Measurements from ENCODE around the gene CLCN1.
"Not testable (repeated sequence)": the region's sequence is repeated elsewhere in the genome, so short reads cannot be mapped to it uniquely, and the experiment has no call there.

The CLCN1 gene

DNA sequence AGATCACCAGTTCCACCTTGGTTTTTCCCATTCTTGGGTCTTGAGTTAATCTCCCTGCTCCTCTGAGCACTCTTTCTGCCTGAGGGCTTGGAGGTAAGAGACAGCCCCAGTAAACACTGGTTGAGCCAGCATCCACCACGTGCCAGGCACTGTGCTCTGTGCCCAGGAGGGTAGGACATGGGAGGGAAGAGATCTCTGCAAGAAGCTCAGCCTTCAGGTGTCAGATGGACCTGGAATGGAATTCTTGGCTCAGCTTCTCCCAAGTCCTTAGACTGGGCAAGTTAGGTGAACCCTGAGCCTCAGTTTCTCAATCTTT is 67.7 kb downstream of the CLCN1 start:
- DNase-seq (ENCODE audit: low read depth in 2 of 3, low spot score in 2 of 3), result no peak

DNA sequence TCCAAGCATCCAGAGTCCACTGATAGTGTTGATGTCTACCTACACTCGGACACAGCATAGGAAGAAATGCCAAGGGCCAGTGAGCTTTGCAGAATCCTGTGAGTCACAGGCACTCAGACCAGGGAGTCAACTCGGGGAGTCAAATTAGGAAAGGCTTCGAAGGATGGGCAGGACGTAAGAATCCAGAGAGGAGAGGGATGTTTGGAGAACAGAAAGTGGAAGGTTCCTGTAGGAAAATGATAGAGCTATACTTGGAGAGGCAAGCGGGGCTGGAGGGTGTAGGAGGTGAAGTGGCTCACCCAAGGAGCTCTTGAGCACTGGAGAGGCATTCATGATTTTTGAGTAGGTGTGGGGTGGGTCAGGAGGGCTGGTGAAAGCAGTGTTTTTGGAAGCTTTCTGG is 68.2 kb downstream of the CLCN1 start:
- no peak for DNase-seq (ENCODE audit: low read depth in 2 of 3, low spot score in 2 of 3)

- no peak for DNase-seq (ENCODE audit: low read depth in 2 of 3, low spot score in 2 of 3)
These were observed 69.0 kb downstream of the CLCN1 start for GRCh38 chr7:143384661-143385631.

GRCh38 chr7:143385891-143386781 is 70.2 kb downstream of the CLCN1 start:
- DNase-seq (ENCODE audit: low read depth in 2 of 3, low spot score in 2 of 3), result no peak

DNA sequence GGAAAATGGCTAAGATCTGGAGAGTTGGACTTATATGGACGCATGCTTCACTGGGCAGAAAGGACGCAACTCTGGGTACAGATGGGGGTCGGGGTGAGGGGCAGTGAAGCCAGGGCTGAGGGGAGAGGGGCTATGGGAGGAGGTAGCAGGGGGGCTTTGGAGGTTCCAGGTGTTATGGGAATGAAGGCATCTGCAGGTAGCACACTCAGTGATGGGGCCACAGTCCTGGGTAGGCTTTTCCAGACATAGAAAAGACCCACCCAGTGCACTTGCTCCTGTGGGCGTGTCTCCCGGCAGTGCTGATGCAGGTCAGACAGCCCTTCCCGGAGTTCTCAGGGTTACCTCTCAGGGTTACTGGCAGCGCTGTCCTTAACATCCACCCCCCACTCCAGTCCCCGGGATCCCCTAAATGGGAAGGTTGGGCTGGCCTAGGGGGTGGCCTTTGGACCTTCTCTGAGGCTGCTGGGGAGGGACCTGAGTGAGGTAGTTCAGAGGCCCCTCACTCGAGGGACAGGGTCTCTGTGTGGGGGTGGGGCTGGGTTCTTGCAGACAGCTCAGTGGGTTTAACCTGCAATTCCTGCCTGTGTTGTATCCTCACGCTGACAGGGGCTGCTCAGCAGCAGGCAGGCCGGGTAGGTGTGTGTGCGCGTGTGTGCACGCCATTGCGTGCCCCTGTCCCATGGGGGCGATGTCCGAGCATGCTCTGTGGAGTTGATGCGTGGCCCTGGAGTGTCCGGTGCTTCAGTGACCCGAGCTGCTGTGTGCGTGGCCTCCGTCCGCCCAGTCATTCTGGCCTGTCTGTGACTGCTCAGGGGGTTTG is 71.5 kb downstream of the CLCN1 start:
- DNase-seq (ENCODE audit: low read depth in 2 of 3, low spot score in 2 of 3), result no peak

DNA sequence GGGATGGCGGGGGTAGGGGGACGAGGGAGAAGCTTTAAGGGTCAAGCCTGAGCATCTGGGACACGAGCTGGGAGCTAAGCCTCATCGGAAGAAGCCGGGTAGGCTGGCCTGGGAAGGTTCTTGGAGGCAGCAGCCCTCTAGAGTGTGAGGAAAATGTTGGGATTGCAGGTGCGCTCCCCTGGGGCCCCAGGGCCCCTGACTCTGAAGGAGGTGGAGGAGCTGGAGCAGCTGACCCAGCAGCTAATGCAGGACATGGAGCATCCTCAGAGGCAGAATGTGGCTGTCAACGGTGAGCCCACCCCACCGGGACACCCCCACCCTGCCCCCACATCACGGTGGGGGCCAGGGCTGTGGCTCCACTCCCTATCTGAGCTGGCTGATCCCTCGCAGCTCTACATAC is 72.1 kb downstream of the CLCN1 start:
- DNase-seq (ENCODE audit: low read depth in 2 of 3, low spot score in 2 of 3), result no peak

DNA sequence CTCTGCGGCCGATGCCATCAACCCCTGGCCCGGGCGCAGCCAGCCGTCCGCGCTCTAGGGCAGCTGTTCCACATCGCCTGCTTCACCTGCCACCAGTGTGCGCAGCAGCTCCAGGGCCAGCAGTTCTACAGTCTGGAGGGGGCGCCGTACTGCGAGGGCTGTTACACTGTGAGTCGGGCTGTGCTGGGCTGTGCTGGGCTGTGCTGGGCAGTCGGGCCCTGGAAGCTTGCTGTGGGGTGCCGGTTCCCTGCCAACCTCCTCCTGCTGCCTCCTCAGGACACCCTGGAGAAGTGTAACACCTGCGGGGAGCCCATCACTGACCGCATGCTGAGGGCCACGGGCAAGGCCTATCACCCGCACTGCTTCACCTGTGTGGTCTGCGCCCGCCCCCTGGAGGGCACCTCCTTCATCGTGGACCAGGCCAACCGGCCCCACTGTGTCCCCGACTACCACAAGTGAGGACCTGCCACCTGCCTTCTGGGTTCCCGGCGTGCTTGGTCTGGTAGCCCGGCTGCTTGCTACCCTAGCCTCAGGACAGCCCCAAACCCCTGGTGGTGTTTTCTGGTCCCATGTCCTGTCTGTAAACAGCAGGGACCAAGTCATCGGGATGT is 72.7 kb downstream of the CLCN1 start:
- DNase-seq (ENCODE audit: low read depth in 2 of 3, low spot score in 2 of 3), result no peak

GRCh38 chr7:143389316-143390103 is 73.6 kb downstream of the CLCN1 start:
- no peak for DNase-seq (ENCODE audit: low read depth in 2 of 3, low spot score in 2 of 3)

DNA sequence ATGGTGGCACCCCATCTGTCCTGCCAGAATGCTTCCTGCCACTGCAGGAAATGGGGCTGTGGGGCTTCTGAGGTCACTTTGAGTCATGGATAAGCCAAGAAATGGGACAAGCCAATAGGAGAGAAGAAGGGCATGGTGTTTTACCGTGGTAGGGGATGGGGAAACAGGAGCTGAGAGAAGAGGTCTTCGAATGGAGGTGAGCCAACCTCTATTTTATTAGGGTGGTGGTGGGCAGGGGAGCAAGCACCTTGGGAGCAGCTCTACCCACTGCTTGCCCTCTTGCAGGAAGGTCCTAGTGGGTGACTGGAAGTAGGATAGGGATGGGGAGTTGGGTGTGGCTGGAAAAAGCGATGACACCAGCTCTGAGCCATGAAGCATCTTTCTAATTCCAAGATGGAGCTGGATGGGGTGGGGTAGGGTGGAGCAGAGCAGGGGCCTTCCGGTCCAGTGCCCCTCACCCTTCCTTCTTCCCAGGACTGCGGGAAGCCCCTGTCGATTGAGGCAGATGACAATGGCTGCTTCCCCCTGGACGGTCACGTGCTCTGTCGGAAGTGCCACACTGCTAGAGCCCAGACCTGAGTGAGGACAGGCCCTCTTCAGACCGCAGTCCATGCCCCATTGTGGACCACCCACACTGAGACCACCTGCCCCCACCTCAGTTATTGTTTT is 74.3 kb downstream of the CLCN1 start:
- no peak for DNase-seq (ENCODE audit: low read depth in 2 of 3, low spot score in 2 of 3)

DNA sequence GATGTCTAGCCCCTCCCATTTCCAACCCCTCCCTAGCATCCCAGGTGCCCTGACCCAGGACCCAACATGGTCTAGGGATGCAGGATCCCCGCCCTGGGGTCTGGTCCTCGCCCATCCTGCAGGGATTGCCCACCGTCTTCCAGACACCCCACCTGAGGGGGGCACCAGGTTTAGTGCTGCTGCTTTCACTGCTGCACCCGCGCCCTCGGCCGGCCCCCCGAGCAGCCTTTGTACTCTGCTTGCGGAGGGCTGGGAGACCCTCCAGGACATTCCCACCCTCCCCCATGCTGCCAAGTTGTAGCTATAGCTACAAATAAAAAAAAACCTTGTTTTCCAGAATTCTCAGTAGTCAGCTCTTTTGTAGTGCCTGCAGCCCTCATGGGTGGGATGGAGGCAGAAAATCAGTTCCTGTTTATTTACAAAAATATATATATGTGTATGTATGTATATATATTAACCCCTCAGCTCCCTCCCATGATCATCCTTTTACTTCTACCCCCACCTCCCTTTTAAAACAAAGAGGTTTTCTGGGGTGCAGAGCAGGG is 74.9 kb downstream of the CLCN1 start:
- no peak for DNase-seq (ENCODE audit: low read depth in 2 of 3, low spot score in 2 of 3)

DNA sequence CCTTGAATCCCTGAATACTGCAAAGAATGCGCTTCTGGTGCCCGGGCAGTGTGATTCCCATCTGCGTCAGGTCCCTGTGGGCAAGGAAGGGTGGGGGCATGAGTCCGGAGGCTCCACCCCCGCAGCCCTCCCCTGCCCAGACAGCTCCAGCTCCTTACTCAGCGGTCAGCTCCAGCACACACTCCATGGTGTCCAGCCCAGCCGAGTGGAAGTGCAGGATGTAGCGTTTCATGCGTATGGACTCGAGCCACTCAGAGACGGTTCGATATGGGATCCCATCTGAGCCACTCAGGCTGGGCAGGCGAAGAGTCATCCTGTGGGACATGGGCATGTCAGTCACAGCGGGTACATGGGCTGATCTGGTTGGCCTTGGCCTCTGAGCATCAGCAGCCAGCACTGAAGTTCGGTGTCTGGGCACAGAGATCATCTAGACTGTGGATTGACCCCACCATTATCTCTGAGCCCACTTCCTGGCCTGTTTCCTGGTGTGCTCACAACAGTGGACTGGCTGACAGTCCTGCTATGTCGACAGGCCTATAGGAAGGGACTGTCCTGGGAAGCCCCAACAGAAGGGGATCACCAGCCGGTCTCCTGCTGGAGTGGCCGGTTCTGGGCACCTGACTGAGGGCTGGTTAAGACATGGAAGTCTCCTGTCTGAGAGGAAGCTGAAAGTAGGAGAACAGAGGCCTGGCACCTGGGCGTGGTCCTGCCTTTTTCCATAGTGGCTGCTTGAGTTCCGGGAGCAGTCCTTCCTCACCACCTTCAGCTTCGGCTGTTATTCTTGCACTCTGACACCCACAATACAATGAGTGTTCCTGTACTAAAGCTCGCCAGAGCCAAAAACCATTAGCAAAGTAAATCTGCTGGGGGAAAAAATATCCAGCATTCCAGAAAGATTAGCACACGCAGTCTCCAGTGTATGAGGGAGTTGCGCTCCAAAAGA is 75.8 kb downstream of the CLCN1 start:
- DNase-seq (ENCODE audit: low read depth in 2 of 3, low spot score in 2 of 3), result no peak

DNA sequence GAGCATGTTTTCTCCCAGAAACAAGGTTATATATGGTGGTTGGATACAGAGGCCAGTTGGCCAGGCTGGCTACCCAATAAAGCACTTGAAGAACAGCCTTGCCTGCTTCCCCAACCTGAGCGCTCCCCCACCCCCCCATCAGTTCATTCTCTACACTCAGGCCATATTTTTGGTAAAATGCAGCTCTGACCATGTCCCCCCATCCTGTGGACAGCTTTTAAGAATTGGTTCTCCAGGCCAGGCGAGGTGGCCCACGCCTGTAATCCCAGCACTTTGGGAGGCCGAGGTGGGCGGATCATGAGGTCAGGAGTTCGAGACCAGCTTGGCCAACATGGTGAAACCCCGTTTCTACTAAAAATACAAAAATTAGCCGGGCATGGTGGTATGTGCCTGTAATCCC is 76.5 kb downstream of the CLCN1 start:
- DNase-seq (ENCODE audit: low read depth in 2 of 3, low spot score in 2 of 3), result not testable (repeated sequence)

DNA sequence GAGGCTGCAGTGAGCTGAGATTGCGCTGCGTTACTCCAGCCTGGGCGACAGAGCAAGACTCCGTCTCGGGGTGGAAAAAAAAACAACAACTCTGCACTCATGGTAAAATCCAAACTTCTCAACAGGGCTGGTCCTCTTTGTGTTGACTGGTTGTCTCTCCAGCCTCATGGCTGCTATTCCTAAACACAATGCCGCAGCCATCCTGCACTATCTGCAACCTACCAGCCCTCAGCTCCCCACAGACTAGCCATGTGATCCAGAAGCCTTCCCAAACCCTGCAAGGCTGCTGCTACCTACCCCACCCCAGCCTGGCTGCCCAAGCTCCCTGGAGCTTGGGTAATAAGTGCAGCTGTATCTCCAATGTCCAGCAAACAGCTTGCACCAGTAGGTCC is 77.0 kb downstream of the CLCN1 start:
- no peak for DNase-seq (ENCODE audit: low read depth in 2 of 3, low spot score in 2 of 3)

- DNase-seq (ENCODE audit: low read depth in 2 of 3, low spot score in 2 of 3), result no peak
These were observed 77.5 kb downstream of the CLCN1 start for GRCh38 chr7:143393267-143394041.

GRCh38 chr7:143394068-143394467 is 78.2 kb downstream of the CLCN1 start:
- no peak for DNase-seq (ENCODE audit: low read depth in 2 of 3, low spot score in 2 of 3)

GRCh38 chr7:143394777-143395176 is 78.9 kb downstream of the CLCN1 start:
- no peak for DNase-seq (ENCODE audit: low read depth in 2 of 3, low spot score in 2 of 3)

Measured in activated CD8-positive, alpha-beta memory T cell treated with anti-CD3 and anti-CD28 coated beads for 48 hours (primary cell).